ENCODE results near the gene GPR137B. TPM values are rescaled to one million over a fixed set of nuclear protein-coding genes. Genes with fewer than 3 reads are reported as not detected.

GPR137B gene
- 47.5 TPM for total RNA-seq

GRCh38 chr1:236142253-236143103 is at the start of gene GPR137B:
TSS of gene GPR137B (plus strand) at chr1:236142539. CDS start at chr1:236142623, 84 bp downstream.

Other genes starting within 250 kb of the GPR137B start
- gene NID1, start 77.4 kb upstream of the GPR137B start, total RNA-seq = 143 TPM
- gene ERO1B, start 139.4 kb downstream of the GPR137B start, total RNA-seq = 15.3 TPM

All from camera-type eye (tissue), 1 donor.